NCI-H2171 treated with DMSO at 0.1 percent for 48 hours (cell line): ENCODE data around the gene GSDMA.
"Not testable (repeated sequence)": the region's sequence is repeated elsewhere in the genome, so short reads cannot be mapped to it uniquely, and the experiment has no call there.

Experiments used
- DNase-seq: peaks from one replicate; lab custom pipeline; 2025; lab: John Stamatoyannopoulos, UW

GSDMA gene

DNA sequence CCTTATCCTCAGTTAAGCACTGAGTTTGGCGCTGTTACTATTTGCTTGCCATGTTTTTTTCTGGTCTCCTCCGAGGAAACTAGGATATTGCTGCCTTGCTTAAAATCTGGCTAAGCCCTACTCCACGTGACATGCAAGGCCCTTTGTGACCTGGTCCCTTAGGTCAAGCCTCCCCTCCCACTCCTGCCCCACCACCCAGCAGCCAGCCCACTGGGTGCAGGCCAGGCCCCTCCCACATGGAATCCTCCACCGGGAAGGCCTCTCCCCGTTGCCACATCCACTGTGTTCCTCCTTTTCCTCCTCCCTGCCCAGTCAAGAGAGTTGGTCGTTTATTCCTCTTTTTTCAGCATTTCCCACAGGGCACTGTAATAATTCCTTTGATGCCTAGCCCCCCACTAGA lies 34.0 kb downstream of the GSDMA start:
- no peak for DNase-seq

DNA sequence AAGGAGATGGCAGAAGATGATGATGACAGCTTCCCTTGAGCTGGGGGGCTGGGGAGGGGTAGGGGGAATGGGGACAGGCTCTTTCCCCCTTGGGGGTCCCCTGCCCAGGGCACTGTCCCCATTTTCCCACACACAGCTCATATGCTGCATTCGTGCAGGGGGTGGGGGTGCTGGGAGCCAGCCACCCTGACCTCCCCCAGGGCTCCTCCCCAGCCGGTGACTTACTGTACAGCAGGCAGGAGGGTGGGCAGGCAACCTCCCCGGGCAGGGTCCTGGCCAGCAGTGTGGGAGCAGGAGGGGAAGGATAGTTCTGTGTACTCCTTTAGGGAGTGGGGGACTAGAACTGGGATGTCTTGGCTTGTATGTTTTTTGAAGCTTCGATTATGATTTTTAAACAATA lies 34.7 kb downstream of the GSDMA start:
- DNase-seq, result no peak

- DNase-seq, result no peak
Measured at GRCh38 chr17:39999067-39999466, 36.3 kb downstream of the GSDMA start.

- DNase-seq, result no peak
Measured at GRCh38 chr17:40000161-40000560, 37.4 kb downstream of the GSDMA start.

GRCh38 chr17:40001335-40001734 lies 38.5 kb downstream of the GSDMA start:
- not testable (repeated sequence) for DNase-seq

GRCh38 chr17:40004072-40004471 lies 41.3 kb downstream of the GSDMA start:
- no peak for DNase-seq

GRCh38 chr17:40004712-40005111 lies 41.9 kb downstream of the GSDMA start:
- no peak for DNase-seq

GRCh38 chr17:40005520-40005919 lies 42.7 kb downstream of the GSDMA start:
- DNase-seq, result no peak

DNA sequence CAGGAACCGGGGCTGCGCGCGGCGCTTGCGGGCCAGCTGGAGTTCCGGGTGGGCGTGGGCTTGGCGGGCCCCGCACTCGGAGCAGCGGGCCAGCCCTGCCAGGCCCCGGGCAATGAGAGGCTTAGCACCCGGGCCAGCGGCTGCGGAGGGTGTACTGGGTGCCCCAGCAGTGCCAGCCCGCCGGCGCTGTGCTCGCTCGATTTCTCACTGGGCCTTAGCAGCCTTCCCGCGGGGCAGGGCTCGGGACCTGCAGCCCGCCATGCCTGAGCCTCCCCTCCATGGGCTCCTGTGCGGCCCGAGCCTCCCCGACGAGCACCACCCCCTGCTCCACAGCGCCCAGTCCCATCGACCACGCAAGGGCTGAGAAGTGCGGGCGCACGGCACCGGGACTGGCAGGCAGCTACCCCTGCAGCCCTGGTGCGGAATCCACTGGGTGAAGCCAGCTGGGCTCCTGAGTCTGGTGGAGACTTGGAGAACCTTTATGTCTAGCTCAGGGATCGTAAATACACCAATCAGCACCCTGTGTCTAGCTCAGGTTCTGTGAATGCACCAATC lies 48.2 kb downstream of the GSDMA start:
- not testable (repeated sequence) for DNase-seq

DNA sequence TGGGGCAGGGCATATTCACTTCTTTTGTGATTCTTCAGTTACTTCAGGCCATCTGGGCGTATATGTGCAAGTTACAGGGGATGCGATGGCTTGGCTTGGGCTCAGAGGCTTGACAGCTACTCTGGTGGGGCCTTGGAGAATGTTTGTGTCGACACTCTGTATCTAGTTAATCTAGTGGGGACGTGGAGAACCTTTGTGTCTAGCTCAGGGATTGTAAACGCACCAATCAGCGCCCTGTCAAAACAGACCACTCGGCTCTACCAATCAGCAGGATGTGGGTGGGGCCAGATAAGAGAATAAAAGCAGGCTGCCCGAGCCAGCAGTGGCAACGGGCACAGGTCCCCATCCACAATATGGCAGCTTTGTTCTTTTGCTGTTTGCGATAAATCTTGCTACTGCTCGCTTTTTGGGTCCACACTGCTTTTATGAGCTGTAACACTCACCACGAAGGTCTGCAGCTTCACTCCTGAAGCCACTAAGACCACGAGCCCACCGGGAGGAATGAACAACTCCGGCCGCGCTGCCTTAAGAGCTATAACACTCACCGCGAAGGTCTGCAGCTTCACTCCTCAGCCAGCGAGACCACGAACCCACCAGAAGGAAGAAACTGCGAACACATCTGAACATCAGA lies 49.3 kb downstream of the GSDMA start:
- DNase-seq, result not testable (repeated sequence)

- DNase-seq, result no peak
Measured at GRCh38 chr17:40014375-40014980, 51.7 kb downstream of the GSDMA start.

- DNase-seq, result no peak
Measured at GRCh38 chr17:40015005-40015997, 52.5 kb downstream of the GSDMA start, which contains the start of gene CSF3. CSF3 (plus strand) TSS chr17:40015440; CDS start chr17:40015475, 35 bp downstream.

DNA sequence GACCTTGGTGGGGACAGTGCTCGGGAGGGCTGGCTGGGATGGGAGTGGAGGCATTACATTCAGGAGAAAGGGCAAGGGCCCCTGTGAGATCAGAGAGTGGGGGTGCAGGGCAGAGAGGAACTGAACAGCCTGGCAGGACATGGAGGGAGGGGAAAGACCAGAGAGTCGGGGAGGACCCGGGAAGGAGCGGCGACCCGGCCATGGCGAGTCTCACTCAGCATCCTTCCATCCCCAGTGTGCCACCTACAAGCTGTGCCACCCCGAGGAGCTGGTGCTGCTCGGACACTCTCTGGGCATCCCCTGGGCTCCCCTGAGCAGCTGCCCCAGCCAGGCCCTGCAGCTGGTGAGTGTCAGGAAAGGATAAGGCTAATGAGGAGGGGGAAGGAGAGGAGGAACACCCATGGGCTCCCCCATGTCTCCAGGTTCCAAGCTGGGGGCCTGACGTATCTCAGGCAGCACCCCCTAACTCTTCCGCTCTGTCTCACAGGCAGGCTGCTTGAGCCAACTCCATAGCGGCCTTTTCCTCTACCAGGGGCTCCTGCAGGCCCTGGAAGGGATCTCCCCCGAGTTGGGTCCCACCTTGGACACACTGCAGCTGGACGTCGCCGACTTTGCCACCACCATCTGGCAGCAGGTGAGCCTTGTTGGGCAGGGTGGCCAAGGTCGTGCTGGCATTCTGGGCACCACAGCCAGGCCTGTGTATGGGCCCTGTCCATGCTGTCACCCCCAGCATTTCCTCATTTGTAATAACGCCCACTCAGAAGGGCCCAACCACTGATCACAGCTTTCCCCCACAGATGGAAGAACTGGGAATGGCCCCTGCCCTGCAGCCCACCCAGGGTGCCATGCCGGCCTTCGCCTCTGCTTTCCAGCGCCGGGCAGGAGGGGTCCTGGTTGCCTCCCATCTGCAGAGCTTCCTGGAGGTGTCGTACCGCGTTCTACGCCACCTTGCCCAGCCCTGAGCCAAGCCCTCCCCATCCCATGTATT lies 53.5 kb downstream of the GSDMA start:
- no peak for DNase-seq

DNA sequence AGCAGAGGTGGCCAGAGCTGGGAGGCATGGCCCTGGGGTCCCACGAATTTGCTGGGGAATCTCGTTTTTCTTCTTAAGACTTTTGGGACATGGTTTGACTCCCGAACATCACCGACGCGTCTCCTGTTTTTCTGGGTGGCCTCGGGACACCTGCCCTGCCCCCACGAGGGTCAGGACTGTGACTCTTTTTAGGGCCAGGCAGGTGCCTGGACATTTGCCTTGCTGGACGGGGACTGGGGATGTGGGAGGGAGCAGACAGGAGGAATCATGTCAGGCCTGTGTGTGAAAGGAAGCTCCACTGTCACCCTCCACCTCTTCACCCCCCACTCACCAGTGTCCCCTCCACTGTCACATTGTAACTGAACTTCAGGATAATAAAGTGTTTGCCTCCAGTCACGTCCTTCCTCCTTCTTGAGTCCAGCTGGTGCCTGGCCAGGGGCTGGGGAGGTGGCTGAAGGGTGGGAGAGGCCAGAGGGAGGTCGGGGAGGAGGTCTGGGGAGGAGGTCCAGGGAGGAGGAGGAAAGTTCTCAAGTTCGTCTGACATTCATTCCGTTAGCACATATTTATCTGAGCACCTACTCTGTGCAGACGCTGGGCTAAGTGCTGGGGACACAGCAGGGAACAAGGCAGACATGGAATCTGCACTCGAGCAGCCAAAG lies 54.7 kb downstream of the GSDMA start:
- DNase-seq, result no peak

GRCh38 chr17:40018211-40019121 lies 55.7 kb downstream of the GSDMA start:
- DNase-seq, result no peak

DNA sequence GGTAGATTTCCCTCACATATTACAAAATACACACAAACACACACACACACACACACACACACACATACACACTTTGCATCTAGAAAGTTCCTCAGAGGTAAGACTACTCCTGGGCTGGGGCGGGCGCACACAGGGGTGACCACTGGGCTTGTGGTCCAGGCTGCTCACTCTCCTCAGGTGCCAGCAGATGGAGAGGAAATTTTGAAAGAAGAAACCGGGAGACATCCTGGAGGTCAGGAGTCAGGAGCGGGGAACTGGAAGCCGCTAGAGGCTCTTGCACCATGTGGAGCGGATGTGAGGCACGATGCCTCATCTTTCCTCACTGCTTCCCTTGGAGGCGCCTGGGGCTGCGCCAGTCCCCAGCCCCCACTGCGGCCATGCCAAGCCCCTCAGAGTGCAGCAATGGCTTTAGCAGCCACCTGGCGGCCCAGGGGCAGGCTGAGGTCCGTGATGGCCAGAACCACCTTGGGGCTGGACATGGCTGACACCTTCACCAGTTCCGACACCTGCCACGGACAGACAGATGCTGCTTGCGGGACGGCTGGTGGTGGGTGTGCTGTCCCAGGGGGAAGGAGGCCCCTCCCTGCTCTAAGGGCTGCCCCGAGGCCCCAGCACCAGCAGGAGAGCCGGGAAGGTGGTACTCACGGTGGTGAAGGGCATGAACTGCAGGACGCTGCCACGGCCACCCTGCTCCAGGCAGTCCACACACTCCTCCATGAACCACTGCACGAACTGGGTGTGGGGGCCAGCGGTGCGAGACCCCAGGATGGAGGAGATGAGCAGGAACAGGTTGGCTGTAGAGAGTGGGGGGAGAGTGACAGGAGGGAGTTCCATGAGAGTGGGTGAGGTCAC lies 56.6 kb downstream of the GSDMA start:
- DNase-seq, result no peak

DNA sequence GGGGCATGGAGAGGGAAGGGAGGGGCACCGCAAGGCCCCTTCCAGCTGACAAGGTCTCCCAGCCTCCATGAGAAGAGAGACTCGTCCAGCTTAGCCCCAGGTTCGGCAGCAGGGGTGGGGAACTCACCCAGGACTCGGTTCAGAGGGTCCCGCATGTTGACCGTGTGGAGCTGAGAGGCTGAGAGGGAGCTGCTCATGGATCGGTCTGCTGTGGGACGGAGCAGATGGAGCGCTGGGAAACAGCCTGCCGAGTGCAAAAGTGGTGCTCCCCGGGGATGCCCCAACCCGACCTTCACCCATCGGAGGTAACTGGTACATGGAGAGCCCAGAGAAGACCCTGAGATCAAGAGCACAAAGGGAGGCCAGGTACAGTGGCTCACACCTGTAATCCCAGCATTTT lies 57.3 kb downstream of the GSDMA start:
- peak; percentile 46 for DNase-seq

DNA sequence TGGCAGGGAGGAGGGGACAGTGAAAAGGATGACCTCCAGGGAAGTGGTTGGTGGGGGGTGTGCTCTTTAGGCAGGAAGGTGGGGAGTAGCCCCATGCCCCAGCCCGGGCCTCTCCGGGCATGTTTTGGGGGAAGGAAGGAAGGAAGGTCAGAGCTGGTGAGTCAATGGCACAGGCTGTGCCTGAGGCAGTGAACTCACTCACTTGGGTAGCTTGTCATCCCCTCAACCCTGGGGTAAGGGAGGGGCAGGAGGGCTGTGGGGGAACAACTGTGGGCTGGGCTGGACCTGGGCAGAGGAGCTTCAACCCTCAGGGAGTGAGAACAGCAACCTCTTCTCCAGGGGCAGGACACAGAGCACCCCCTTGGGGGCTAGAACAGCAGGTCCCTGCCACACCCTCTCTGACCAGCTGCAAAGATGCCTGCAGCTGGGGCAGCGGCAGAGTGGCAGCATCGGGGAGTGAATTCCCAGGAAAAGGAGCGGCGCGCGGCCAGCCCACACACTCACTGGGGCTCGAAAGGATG lies 58.7 kb downstream of the GSDMA start:
- no peak for DNase-seq
